Fibroblast of lung (primary cell): ENCODE results near the gene CSF2. TPM values are rescaled to one million over a fixed set of nuclear protein-coding genes. Genes with fewer than 3 reads are reported as not detected.

Source experiments
- DNase-seq, 2 donors: peaks; one replicate each; pipeline versions ENCODE4 v3.0.0 to v3.0.0-alpha.2; 2010; ENCODE audit warnings: low read depth in 2 of 2
- H2AFZ ChIP-seq: 2 replicates; pipeline ENCODE4 v1.5.1; 2012; ENCODE audit warnings: low read length, control low read depth, inconsistent platforms
- H3K27ac ChIP-seq: 2 replicates; pipeline ENCODE4 v1.5.1; 2011; ENCODE audit warnings: low read length, control low read depth; ENCODE audit not compliant: insufficient read depth
- H3K27me3 ChIP-seq: 2 replicates; pipeline ENCODE4 v1.5.1; 2011; ENCODE audit warnings: mild to moderate bottlenecking, low read length; ENCODE audit not compliant: control insufficient read depth, insufficient read depth
- H3K36me3 ChIP-seq: 2 replicates; pipeline ENCODE4 v1.5.1; 2011; ENCODE audit warnings: low read length; ENCODE audit not compliant: control insufficient read depth, insufficient read depth
- H3K4me1 ChIP-seq: 2 replicates; pipeline ENCODE4 v1.5.1; 2011; ENCODE audit warnings: low read length; ENCODE audit not compliant: control insufficient read depth, insufficient read depth; ENCODE audit errors: extremely low read depth
- H3K4me2 ChIP-seq: 2 replicates; pipeline ENCODE4 v1.5.1; 2011; ENCODE audit warnings: low read length, control low read depth; ENCODE audit not compliant: insufficient read depth; ENCODE audit errors: extremely low read depth
- H3K4me3 ChIP-seq, 4 experiments: fragments of 200-600 bp in 1 of 4; sonication (generic) in 1 of 4; replicated peaks in 1 of 4; 2 replicates each; pipeline ENCODE4 v1.5.1; 2011 to 2016; ENCODE audit warnings: low read length in 4 of 4, low read depth in 3 of 4, mild to moderate bottlenecking in 3 of 4, control low read depth in 2 of 4, inconsistent platforms in 1 of 4, mixed read lengths in 1 of 4; ENCODE audit not compliant: insufficient read depth in 1 of 4; ENCODE audit errors: control extremely low read depth in 1 of 4
- H3K79me2 ChIP-seq: 2 replicates; pipeline ENCODE4 v1.5.1; 2012; ENCODE audit warnings: mild to moderate bottlenecking, low read length, inconsistent platforms; ENCODE audit not compliant: control insufficient read depth, insufficient read depth
- H3K9ac ChIP-seq: 2 replicates; pipeline ENCODE4 v1.5.1; 2011; ENCODE audit warnings: mild to moderate bottlenecking, low read length, control low read depth; ENCODE audit not compliant: insufficient read depth
- H3K9me3 ChIP-seq: 2 replicates; pipeline ENCODE4 v1.5.1; 2012; ENCODE audit warnings: low read depth, low read length; ENCODE audit not compliant: control insufficient read depth, insufficient read depth
- H4K20me1 ChIP-seq: 2 replicates; pipeline ENCODE4 v1.5.1; 2011; ENCODE audit warnings: low read length; ENCODE audit not compliant: control insufficient read depth, insufficient read depth; ENCODE audit errors: extremely low read depth
- CTCF ChIP-seq, 2 donors: IDR thresholded peaks in 1 of 2; conservative IDR thresholded peaks in 1 of 2; 1 replicate in 1 of 2; 2 replicates in 1 of 2; pipeline ENCODE4 v1.5.1; 2011 to 2012; ENCODE audit warnings: low read length in 2 of 2, control low read depth in 1 of 2, inconsistent platforms in 1 of 2, low read depth in 1 of 2, mild to moderate bottlenecking in 1 of 2
- EZH2 ChIP-seq: IDR thresholded peaks from 2 replicates; pipeline ENCODE4 v1.5.1; 2012; ENCODE audit warnings: low read length, control low read depth, mild to moderate bottlenecking; ENCODE audit errors: missing control alignments
- polyA plus RNA-seq, 2 donors: library from polyadenylated mRNA; depleted of rRNA in 1 of 2; stranded (reverse) in 1 of 2; unstranded in 1 of 2; fragments of >200 nt; gene quantifications; 2 replicates each; pipeline ENCODE4 v1.2.1, GENCODE V29; 2011 to 2012; ENCODE audit warnings: missing spikeins in 1 of 2
- total RNA-seq: library from RNA; depleted of rRNA; stranded (reverse); fragments of >200 nt; gene quantifications from 2 replicates; pipeline ENCODE4 v1.2.1, GENCODE V29; 2014

The CSF2 gene
- total and polyA plus RNA-seq, 2 donors (not counting 1 experiment from before 2014, with no cell fraction given) = 0.09 to 0.66 TPM

DNA sequence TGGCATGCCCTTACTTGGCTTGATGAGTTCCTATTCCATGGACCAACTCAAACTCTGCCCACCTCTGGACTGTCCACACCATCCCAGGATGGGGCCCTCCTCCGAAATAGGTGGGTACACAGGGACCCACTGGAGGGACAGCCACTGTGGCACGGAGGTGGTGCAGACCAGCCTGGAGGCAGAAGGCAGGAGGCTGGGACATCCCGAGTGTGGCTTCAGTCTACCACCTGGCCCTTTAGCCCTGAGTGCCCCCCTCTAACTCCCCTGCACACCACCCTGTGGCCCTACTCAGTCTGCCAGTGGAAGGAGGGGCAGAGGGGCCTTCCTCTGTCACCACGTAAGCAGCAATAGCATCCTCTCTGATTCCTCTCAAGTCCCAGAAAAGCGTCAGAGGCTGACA lies 9.4 kb upstream of the CSF2 start:
- Histone ChIP-seq H3K36me3 (no peaks in the 10 kb centered on the region), H3K9ac (no peak overlapping the region), H4K20me1 (no peaks in the 10 kb centered on the region), H3K79me2 (no peaks in the 10 kb centered on the region), H3K4me2 (no peak overlapping the region), H2AFZ (no peak overlapping the region), H3K9me3 (no peaks in the 10 kb centered on the region), H3K4me3 (no peak overlapping the region), H3K27me3 (no peaks in the 10 kb centered on the region), H3K27ac (no peak overlapping the region), H3K4me1 (peaks cover 4% of the 10 kb centered on the region)
- DNase-seq = no peak
- TF ChIP-seq CTCF (conservative IDR thresholded peaks at IDR 0.05 in 1 of 2, IDR thresholded peaks at IDR 0.05 in 1 of 2; ENCODE audit: low read depth in 1 of 2, low read length in 2 of 2) = no peak
- no peak for TF ChIP-seq EZH2

GRCh38 chr5:132064738-132065331 lies 8.8 kb upstream of the CSF2 start:
- no peak overlapping the region for H3K27ac ChIP-seq
- H4K20me1 ChIP-seq = no peaks in the 10 kb centered on the region
- no peak overlapping the region for H2AFZ ChIP-seq

GRCh38 chr5:132065351-132065937 lies 8.1 kb upstream of the CSF2 start:
- Histone ChIP-seq H3K9me3 (no peaks in the 10 kb centered on the region), H3K27ac (no peak overlapping the region), H4K20me1 (no peaks in the 10 kb centered on the region), H3K4me2 (no peak overlapping the region), H2AFZ (no peak overlapping the region), H3K4me1 (peaks cover 4% of the 10 kb centered on the region), H3K9ac (no peak overlapping the region), H3K4me3 (no peak overlapping the region), H3K79me2 (no peaks in the 10 kb centered on the region), H3K36me3 (no peaks in the 10 kb centered on the region), H3K27me3 (no peaks in the 10 kb centered on the region)
- TF ChIP-seq CTCF (conservative IDR thresholded peaks at IDR 0.05 in 1 of 2, IDR thresholded peaks at IDR 0.05 in 1 of 2; ENCODE audit: low read depth in 1 of 2, low read length in 2 of 2) (peak; percentile 53 to 72), EZH2 (no peak)
- peak; percentile 60 to 75 for DNase-seq

More at GRCh38 chr5:132064738-132065331, 8.8 kb upstream of the CSF2 start:
- DNase-seq = peak; percentile 45 to 74
- H3K4me1 ChIP-seq = peaks cover 4% of the 10 kb centered on the region
- peak; percentile 96 to 99 for TF ChIP-seq CTCF (conservative IDR thresholded peaks at IDR 0.05 in 1 of 2, IDR thresholded peaks at IDR 0.05 in 1 of 2; ENCODE audit: low read depth in 1 of 2, low read length in 2 of 2)
- TF ChIP-seq EZH2 = no peak
- no peaks in the 10 kb centered on the region for H3K79me2 ChIP-seq
- H3K9ac ChIP-seq = no peak overlapping the region
- no peaks in the 10 kb centered on the region for H3K9me3 ChIP-seq
- H3K4me2 ChIP-seq = no peak overlapping the region
- H3K27me3 ChIP-seq = no peaks in the 10 kb centered on the region
- no peak overlapping the region for H3K4me3 ChIP-seq
- no peaks in the 10 kb centered on the region for H3K36me3 ChIP-seq
